Trophoblast cell (in vitro differentiated cells and primary cell): Measurements from ENCODE around the gene SBK1.

Experiments used
- DNase-seq, 2 donors: peaks; one replicate each; pipeline ENCODE4 v3.0.0-alpha.2; 2016
- H2AFZ ChIP-seq: 2 replicates; pipeline ENCODE4 v1.6.1; 2013; ENCODE audit warnings: low read length, moderate library complexity, mild to moderate bottlenecking; ENCODE audit not compliant: insufficient read depth, poor library complexity
- H2AK5ac ChIP-seq: 2 replicates; pipeline ENCODE4 v1.6.1; 2013; ENCODE audit warnings: mild to moderate bottlenecking, low read length
- H2BK120ac ChIP-seq: 2 replicates; pipeline ENCODE4 v1.6.1; 2013; ENCODE audit warnings: low read length, mild to moderate bottlenecking, moderate library complexity; ENCODE audit not compliant: insufficient read depth, poor library complexity
- H2BK12ac ChIP-seq: 2 replicates; pipeline ENCODE4 v1.6.1; 2013; ENCODE audit warnings: mild to moderate bottlenecking, low read length, moderate library complexity
- H2BK5ac ChIP-seq: 2 replicates; pipeline ENCODE4 v1.6.1; 2013; ENCODE audit warnings: low read length, low read depth, moderate library complexity, mild to moderate bottlenecking; ENCODE audit not compliant: poor library complexity
- H3K14ac ChIP-seq: 2 replicates; pipeline ENCODE4 v1.6.1; 2013; ENCODE audit warnings: mild to moderate bottlenecking, low read length
- H3K18ac ChIP-seq: 2 replicates; pipeline ENCODE4 v1.6.1; 2013; ENCODE audit warnings: mild to moderate bottlenecking, low read length
- H3K23ac ChIP-seq: 2 replicates; pipeline ENCODE4 v1.6.1; 2013; ENCODE audit warnings: low read length
- H3K27ac ChIP-seq: 2 replicates; pipeline ENCODE4 v1.5.1; 2013; ENCODE audit warnings: low read depth, mild to moderate bottlenecking, inconsistent platforms, low read length, moderate library complexity
- H3K27me3 ChIP-seq: 2 replicates; pipeline ENCODE4 v1.6.1; 2013; ENCODE audit warnings: inconsistent platforms, mild to moderate bottlenecking, low read length, moderate library complexity; ENCODE audit not compliant: insufficient read depth
- H3K36me3 ChIP-seq, 2 experiments: 1 replicate in 1 of 2; 2 replicates in 1 of 2; pipeline ENCODE4 v1.6.1; 2013; ENCODE audit warnings: low read length in 2 of 2, mild to moderate bottlenecking in 2 of 2, moderate library complexity in 1 of 2; ENCODE audit not compliant: insufficient read depth in 2 of 2, control insufficient read depth in 1 of 2
- H3K4ac ChIP-seq: 2 replicates; pipeline ENCODE4 v1.6.1; 2013; ENCODE audit warnings: low read depth, mild to moderate bottlenecking, low read length, moderate library complexity
- H3K4me1 ChIP-seq, 2 experiments: 1 replicate in 1 of 2; 2 replicates in 1 of 2; pipeline ENCODE4 v1.6.1; 2013; ENCODE audit warnings: low read length in 2 of 2, mild to moderate bottlenecking in 2 of 2, moderate library complexity in 1 of 2; ENCODE audit not compliant: insufficient read depth in 2 of 2, control insufficient read depth in 1 of 2
- H3K4me2 ChIP-seq: 2 replicates; pipeline ENCODE4 v1.6.1; 2013; ENCODE audit warnings: inconsistent platforms, mild to moderate bottlenecking, low read length, moderate library complexity
- H3K4me3 ChIP-seq: 2 replicates; pipeline ENCODE4 v1.5.1; 2013; ENCODE audit warnings: mild to moderate bottlenecking, low read depth, low read length, inconsistent platforms
- H3K79me1 ChIP-seq: one replicate; pipeline ENCODE4 v1.6.1; 2013; ENCODE audit warnings: low read length
- H3K79me2 ChIP-seq: 2 replicates; pipeline ENCODE4 v1.6.1; 2013; ENCODE audit warnings: low read length, mild to moderate bottlenecking; ENCODE audit not compliant: control insufficient read depth, insufficient read depth, poor library complexity
- H3K9ac ChIP-seq: 2 replicates; pipeline ENCODE4 v1.6.1; 2013; ENCODE audit warnings: mild to moderate bottlenecking, low read length
- H3K9me3 ChIP-seq: 2 replicates; pipeline ENCODE4 v1.6.1; 2013; ENCODE audit warnings: low read depth, mild to moderate bottlenecking, control low read depth, inconsistent platforms, low read length; ENCODE audit not compliant: insufficient read depth
- H4K12ac ChIP-seq: 2 replicates; pipeline ENCODE4 v1.6.1; 2013; ENCODE audit warnings: low read depth, mild to moderate bottlenecking, low read length, moderate library complexity
- H4K8ac ChIP-seq: 2 replicates; pipeline ENCODE4 v1.6.1; 2013; ENCODE audit warnings: low read depth, mild to moderate bottlenecking, low read length, moderate library complexity
- H4K91ac ChIP-seq: one replicate; pipeline ENCODE4 v1.6.1; 2013; ENCODE audit warnings: low read depth, mild to moderate bottlenecking, low read length, moderate library complexity
- WGBS: extraction: QIAGEN DNeasy Blood & Tissue Kit; methylation state at CpG from one replicate; pipeline ENCODE4 v1.1.7; 2013; ENCODE audit warnings: missing lambda C conversion rate; ENCODE audit not compliant: insufficient read length, insufficient coverage; ENCODE audit errors: extremely low coverage; 5-methylcytosine and 5-hydroxymethylcytosine counted together

The SBK1 gene

DNA sequence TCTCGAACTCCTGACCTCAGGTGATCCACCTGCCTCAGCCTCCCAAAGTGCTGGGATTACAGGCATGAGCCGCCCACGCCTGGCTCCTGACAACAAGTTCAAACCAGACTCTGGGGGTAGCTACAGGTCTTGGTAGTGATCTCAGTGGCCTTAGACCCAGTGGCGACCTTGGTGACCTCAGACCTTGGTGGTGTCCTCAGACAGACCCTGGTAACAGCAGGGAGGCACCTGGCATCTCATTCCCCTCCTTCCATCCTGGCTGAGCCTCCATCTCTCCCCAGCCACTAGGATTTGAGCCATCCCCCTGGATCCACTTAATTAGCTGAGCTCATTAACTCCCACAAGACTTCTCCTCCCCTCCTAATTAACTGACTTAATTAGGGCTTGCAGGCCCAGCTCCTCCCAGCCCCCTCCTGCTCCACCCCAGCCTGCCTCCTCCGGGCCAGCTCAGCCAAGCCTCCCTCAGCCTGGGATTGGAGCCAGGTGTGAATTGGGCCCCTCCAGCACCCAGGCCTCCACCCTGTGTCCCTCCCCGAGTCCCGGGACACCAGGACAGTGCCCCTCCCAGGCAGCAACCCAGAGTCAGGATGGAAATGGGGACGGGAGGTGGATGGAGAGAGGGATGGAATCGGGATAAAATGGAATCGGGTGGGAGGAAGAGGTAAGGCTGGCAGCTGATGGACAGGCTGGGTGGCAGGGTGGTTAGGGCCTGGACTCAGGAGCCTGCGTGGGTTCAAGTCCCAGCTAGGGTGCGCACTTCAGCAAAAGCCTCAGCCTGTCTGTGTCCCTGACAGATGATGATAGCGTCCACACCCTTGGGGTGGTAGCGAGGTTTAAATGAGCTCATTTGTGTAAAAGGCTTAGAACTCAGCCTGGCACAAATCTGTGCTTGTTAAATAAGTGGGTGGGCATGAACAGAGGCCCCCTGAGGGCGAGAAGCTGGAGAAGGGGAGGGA lies 11.2 kb upstream of the SBK1 start:
- no peak overlapping the region for H4K91ac ChIP-seq

DNA sequence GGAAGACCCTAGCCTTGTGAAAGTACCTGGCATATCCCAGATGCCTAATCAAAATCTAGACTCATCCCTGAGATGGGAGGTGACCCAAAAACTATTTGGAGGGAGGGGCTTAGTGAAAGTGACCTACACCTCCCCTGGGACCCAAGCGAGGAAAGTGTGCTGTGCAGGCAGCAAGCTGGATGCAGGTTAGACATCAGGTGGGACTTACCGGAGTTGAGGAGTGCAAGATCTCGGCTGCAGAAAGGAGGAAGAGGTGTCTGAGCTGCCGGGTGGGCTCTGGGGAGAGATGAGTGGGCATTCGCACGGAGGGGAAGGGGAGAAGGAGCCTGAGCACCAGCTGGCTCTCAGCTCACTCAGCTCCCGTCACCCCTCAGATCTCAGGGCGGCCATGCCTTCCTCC lies 10.3 kb upstream of the SBK1 start:
- H3K4ac ChIP-seq: no peak overlapping the region
- H3K79me2 ChIP-seq: peaks cover 2% of the 10 kb centered on the region
- no peak overlapping the region for H2BK120ac ChIP-seq
- H3K9me3 ChIP-seq: peaks cover 2% of the 10 kb centered on the region
- H3K9ac ChIP-seq: no peak overlapping the region
- H3K79me1 ChIP-seq: peaks cover 2% of the 10 kb centered on the region
- no peak overlapping the region for H3K4me3 ChIP-seq
- no peaks in the 10 kb centered on the region for H3K36me3 ChIP-seq
- H2AK5ac ChIP-seq: no peak overlapping the region
- H3K27me3 ChIP-seq: no peaks in the 10 kb centered on the region
- no peak overlapping the region for H4K12ac ChIP-seq
- WGBS: no CpG with 5 or more reads among the region's 8 CpGs
- no peak overlapping the region for H2AFZ ChIP-seq
- H4K8ac ChIP-seq: no peak overlapping the region
- H2BK12ac ChIP-seq: no peak overlapping the region
- DNase-seq: no peak
- H3K14ac ChIP-seq: no peak overlapping the region
- no peak overlapping the region for H3K18ac ChIP-seq
- H3K4me2 ChIP-seq: no peak overlapping the region
- H3K4me1 ChIP-seq: peaks cover 0 to 4% of the 10 kb centered on the region in 2 experiments
- no peak overlapping the region for H3K27ac ChIP-seq
- no peak overlapping the region for H2BK5ac ChIP-seq
- no peak overlapping the region for H4K91ac ChIP-seq
- H3K23ac ChIP-seq: no peak overlapping the region

More for the DNA sequence above, 11.2 kb upstream of the SBK1 start:
- no peak for DNase-seq
- no peak overlapping the region for H3K4me3 ChIP-seq
- H3K4ac ChIP-seq: no peak overlapping the region
- no peaks in the 10 kb centered on the region for H3K36me3 ChIP-seq
- H3K9ac ChIP-seq: no peak overlapping the region
- H3K18ac ChIP-seq: no peak overlapping the region
- H2BK12ac ChIP-seq: no peak overlapping the region
- no peak overlapping the region for H4K12ac ChIP-seq
- no peak overlapping the region for H2AFZ ChIP-seq
- H3K23ac ChIP-seq: no peak overlapping the region
- peaks cover 2% of the 10 kb centered on the region for H3K79me2 ChIP-seq
- H3K4me2 ChIP-seq: no peak overlapping the region
- no peak overlapping the region for H3K14ac ChIP-seq
- WGBS: 100% methylated on average over 3 of the region's 15 CpGs
- peaks cover 2% of the 10 kb centered on the region for H3K9me3 ChIP-seq
- no peak overlapping the region for H3K27ac ChIP-seq
- H2BK5ac ChIP-seq: no peak overlapping the region
- H3K27me3 ChIP-seq: no peaks in the 10 kb centered on the region
- peaks cover 2% of the 10 kb centered on the region for H3K79me1 ChIP-seq
- no peak overlapping the region for H2BK120ac ChIP-seq
- H3K4me1 ChIP-seq: peaks cover 0 to 4% of the 10 kb centered on the region in 2 experiments
- no peak overlapping the region for H2AK5ac ChIP-seq
- no peak overlapping the region for H4K8ac ChIP-seq

DNA sequence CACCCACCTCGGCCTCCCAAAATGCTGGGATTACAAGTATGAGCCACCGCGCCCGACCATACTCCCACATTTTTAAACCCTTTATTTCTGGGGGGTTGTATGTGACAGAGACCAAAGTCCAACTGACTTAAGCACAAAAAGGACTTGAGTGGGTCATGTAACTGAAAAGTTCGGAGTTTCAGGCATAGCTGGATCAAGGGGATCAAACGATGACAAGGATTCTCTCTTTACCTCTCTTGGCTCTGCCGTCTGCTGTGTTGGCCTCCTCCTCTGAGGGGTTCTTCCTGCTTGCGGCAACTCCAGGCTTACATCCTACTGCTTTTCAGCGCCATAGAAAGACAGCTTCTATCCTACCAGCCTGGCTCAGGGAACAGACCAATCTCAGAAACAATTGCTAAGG lies 9.2 kb upstream of the SBK1 start:
- H4K12ac ChIP-seq: no peak overlapping the region
- WGBS: no CpG with 5 or more reads among the region's 9 CpGs

DNA sequence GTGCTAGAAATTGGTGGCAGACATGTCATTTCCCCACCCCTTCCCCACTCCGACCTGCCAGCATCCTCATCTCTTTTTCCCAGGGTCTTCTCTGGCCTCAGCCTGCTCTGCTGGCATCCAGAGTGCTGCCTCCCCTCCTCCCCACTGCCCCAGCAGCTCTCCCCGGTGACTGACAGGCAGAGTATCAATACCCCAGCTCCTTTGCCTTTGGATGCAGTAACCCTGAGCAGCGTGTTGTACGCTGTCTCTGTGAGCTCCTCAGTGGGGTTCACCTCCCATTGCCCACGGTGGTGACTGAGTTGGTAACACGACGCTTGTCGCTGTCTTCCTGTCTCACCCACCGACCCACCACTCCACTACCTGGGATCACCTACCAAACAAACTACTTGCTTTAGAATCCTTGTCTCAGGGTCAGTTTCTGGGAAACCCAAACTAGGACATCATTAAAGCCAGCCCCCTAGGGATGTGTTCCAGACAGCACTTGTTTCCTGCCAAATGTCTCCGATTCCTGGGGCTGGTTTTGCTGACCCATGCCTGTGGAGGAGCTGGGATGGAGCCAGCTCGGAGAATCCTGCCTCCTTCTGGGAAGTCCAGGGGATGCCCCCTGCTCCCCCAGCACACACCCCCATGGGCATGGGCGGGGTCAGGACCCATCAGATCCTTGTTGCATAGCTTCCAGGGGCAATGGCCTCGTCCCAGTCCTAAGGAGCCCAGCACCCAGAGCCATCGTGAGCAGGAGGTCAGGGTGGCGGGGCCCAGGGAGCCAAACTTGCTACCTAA lies 8.3 kb upstream of the SBK1 start:
- H2BK12ac ChIP-seq: no peak overlapping the region
- no peaks in the 10 kb centered on the region for H3K4me1 ChIP-seq
- H4K8ac ChIP-seq: no peak overlapping the region
- no peak overlapping the region for H3K27ac ChIP-seq
- no peak overlapping the region for H3K14ac ChIP-seq
- H4K91ac ChIP-seq: no peak overlapping the region
- H2AK5ac ChIP-seq: no peak overlapping the region
- no peak overlapping the region for H2AFZ ChIP-seq
- H3K4me2 ChIP-seq: no peak overlapping the region
- no peak overlapping the region for H2BK120ac ChIP-seq
- H3K9ac ChIP-seq: no peak overlapping the region
- no peak overlapping the region for H3K23ac ChIP-seq
- H3K79me1 ChIP-seq: no peaks in the 10 kb centered on the region
- no peaks in the 10 kb centered on the region for H3K79me2 ChIP-seq
- H3K4ac ChIP-seq: no peak overlapping the region
- H4K12ac ChIP-seq: no peak overlapping the region
- H2BK5ac ChIP-seq: no peak overlapping the region
- no peak for DNase-seq
- peaks cover 2% of the 10 kb centered on the region for H3K9me3 ChIP-seq
- no peaks in the 10 kb centered on the region for H3K36me3 ChIP-seq
- WGBS: no CpG with 5 or more reads among the region's 15 CpGs
- H3K27me3 ChIP-seq: no peaks in the 10 kb centered on the region
- H3K4me3 ChIP-seq: no peak overlapping the region
- H3K18ac ChIP-seq: no peak overlapping the region

More for the DNA sequence above, 9.2 kb upstream of the SBK1 start:
- Histone ChIP-seq H3K18ac (no peak overlapping the region), H3K79me2 (no peaks in the 10 kb centered on the region), H3K4ac (no peak overlapping the region), H3K23ac (no peak overlapping the region), H2AK5ac (no peak overlapping the region), H2BK12ac (no peak overlapping the region), H3K4me2 (no peak overlapping the region), H3K9me3 (peaks cover 2% of the 10 kb centered on the region), H3K36me3 (no peaks in the 10 kb centered on the region), H2BK120ac (no peak overlapping the region), H2AFZ (no peak overlapping the region), H4K91ac (no peak overlapping the region), H3K4me3 (no peak overlapping the region), H3K27ac (no peak overlapping the region), H2BK5ac (no peak overlapping the region), H3K27me3 (no peaks in the 10 kb centered on the region), H3K14ac (no peak overlapping the region), H3K79me1 (no peaks in the 10 kb centered on the region), H4K8ac (no peak overlapping the region), H3K9ac (no peak overlapping the region), H3K4me1 (no peaks in the 10 kb centered on the region)
- no peak for DNase-seq
